Cerebellar cortex (tissue), 1 donor: ENCODE measurements around the gene RIMKLB.
"Not testable (repeated sequence)": the region's sequence is repeated elsewhere in the genome, so short reads cannot be mapped to it uniquely, and the experiment has no call there.

ENCODE experiments used
- DNase-seq: peaks from one replicate; pipeline ENCODE4 v3.0.0-alpha.2; 2015; ENCODE audit warnings: low spot score

RIMKLB gene

DNA sequence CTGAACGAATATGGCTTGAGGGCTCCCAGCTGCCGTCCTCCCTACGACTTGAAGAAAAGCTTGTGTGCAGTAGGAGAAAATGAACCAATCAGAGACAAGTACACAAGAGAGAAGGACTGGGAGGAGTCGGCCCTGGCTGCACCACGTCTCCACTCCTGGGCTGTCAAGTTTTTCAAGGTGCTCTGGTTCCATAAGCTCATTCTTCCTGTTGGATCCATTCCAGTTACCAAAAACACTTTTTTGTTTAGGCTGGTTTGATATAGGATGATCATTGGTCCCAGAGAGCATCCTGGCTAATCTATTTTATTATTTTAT, 121.8 kb downstream of the RIMKLB start:
- no peak for DNase-seq

DNA sequence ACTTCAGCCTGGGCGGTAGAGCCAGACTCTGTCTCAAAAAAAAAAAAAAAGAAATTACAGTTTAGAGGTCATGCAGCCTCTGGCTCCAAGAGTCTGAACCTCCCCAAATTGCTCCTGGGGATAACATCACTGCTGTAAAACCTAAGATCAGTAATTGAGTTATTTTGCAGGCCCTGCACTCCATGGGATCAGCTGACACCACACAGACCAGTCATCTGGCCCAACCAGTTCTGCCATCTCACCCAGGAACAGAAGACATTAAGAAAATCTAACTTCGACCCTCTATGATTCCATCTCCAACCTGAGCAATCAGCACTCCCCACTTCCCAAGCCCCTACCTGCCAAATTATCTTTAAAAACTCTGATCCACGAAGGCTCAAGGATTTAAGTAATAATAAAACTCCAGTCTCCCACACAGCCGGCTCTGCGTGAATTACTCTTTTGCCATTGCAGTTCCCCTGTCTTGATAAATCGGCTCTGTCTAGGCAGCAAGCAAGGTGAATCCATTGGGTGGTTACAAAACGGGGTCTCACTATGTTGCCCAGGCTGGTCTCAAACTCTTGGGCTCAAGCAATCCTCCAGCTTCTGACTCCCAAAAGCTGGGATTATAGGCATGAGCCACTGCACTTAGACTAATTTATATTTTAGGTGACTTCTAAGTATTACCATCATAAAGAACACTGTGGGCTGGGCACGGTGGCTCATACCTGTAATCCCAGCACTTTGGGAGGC, 123.1 kb downstream of the RIMKLB start:
- DNase-seq: not testable (repeated sequence)

DNA sequence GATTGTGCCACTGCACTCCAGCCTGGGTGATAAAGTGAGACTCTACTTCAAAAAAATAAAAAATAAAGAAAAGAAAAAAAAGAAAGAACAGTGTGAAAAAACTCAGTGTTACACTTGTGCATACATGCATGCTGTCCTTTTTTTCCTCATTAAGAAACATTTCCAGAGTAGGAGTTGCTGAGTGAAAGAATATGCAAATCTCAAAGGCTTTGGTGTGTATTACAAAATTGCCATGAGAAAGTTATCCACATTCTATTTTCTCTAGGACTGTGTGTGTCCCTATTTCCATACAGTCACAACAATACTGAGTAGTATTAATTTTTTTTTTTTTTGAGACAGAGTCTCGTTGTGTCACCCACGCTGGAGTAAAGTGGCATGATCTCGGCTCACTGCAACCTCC, 123.8 kb downstream of the RIMKLB start:
- no peak for DNase-seq

DNA sequence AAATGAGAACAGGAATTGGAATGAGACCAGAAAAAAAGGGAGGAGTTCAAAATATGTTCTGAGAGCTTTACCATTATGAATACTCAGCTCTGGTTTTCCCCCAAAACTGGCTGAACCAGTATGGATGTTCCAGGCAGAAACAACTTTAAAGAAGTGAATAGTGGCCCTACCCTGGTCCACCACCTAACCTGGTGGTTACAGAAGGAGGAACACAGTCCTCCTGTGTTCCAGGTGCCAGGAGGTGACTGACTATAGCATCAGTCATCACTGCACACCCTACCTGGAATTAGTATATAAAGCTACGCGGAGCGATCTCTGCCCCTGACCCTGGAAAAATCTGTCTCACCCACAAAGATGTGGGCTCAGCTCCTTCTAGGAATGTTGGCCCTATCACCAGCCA, 124.5 kb downstream of the RIMKLB start, which contains the start of gene A2ML1:
Gene A2ML1, plus strand, starts transcription at position 324 of the 400 bp plus-strand sequence. Its CDS starts 31 bp downstream, at position 355.
- no peak for DNase-seq

DNA sequence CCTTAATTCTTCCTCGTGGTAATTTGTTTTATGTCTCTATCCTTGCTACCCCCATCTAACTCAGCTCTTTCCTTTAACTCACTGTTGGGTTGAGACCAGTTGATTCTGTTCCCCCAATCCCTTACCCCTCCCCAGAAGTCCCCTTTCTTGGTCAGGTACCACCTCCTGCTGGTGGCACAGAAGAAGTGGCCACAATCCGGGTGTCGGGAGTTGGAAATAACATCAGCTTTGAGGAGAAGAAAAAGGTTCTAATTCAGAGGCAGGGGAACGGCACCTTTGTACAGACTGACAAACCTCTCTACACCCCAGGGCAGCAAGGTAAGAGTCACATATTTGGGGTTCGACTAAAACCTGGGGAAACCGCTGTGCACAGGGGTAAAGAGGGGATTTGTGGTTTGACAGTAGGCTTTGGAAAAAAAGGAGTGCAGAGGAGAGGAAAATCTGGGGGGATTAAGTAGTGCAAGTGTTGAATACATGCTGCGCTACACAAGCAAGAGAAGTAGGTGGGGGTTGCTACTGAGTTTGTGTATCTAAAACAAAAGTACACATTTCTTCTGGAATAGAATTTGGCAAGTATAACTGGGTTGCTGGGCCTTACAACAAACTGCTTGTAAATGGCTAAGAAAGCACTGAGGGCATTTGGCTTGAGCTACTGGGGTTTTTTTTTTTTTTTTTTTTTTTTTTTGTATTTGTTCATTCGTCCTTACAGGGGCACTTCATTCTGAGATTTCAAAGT, 125.9 kb downstream of the RIMKLB start:
- peak; percentile 39 for DNase-seq

DNA sequence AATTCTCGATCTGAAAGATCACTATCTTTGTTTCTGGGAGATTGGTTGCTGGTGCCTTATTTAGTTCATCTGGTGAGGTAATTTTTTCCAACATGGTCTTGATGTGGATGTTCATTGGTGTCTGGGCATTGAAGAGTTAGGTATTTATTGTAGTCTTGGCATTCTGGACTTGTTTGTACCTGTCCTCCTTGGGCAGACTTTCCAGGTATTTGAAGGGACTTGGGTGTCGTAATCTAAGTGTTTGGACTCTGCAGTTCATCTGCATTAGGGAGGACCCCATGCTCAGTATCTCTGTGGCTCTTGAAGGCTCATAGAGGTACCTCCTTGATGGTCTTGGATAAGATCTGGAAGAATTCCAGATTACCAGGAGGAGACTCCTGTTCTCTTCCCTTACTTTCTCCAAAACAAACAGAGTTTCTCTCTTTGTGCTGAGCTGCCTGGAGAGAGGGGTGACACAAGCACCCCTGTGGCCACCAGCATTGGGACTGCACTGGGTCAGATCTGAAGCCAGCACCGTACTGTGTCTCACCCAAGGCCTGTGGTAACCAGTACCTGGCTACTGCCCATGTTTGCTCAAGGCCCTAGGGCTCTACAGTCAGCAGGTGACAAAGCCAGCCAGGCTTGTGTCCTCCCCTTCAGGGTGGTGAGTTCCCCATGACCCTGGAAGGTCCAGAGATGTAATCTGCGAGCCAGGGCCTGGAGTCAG, 129.9 kb downstream of the RIMKLB start:
- no peak for DNase-seq

DNA sequence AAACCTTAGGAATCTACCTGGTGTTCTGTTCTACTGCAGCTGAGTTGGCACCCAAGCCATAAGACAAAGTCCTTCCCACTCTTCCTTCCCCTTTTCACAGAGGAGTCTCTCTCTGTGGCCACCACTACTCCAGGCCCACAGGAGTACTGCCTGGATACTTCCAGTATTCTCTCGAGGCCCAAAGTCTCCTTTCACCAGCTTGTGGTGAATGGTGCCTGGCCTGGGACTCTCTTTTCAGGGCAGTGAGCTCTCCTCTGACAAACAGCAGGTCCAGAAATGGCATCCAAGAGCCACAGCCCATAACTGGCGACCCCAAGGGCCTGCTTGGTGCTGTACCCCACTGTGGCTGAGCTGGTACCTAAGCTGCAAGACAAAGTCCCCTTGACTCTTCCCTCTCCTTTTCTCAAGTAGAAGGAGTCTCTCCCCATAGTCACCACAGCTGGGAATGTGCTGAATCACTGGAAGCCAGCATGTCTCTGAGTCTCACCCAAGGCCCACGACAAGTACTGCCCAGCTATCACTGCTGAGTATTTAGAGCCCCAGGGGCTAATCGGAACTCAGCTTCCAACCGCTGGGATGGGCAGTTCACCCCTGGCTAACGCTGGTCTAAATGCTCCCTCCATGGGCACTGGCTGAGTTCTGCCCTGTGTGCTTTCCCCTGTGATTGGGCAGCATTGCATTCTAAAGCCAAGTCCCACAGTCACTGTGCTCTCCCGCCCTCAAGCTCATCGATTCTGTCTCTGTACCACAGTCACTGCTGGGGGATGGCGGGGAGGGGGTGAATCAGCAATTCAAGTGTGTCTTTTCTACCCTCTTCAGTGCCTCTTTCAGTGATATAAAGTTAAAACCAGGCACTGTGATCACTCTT, 130.7 kb downstream of the RIMKLB start:
- no peak for DNase-seq

DNA sequence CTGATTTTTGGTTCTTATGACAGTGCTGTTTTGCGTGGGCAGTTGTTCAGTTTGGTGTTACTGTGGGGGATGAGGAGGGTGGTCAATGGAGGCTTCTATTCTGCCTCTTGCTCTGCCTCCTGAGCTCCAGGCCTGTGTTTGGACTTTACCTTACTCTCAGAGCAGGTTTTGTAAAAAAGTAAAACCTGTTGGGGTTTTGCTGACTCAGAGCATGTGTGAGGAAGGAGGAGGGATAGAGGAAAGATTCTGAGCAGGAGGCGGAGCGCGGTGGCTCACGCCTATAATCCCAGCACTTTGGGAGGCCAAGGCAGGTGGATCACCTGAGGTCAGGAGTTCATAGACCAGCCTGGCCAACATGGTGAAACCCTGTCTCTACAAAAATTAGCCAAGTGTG, 131.3 kb downstream of the RIMKLB start:
- no peak for DNase-seq

DNA sequence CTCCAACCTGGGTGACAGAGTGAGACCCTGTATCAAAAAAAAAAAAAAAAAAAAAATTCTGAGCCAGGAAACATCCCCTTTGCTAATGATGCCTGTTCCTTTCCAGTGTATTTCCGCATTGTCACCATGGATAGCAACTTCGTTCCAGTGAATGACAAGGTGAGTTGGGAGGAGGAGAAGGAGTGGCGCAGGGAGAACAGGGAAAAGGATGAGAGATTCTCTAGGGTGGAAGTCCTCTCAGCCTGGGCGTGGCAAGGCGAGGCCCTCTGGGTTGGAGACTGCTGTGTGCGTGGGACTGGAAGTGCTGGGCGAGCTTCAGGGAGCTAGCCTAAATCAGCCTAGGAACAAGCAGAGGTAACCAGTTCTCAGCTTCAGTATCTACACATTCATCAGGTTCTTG, 131.8 kb downstream of the RIMKLB start:
- no peak for DNase-seq

DNA sequence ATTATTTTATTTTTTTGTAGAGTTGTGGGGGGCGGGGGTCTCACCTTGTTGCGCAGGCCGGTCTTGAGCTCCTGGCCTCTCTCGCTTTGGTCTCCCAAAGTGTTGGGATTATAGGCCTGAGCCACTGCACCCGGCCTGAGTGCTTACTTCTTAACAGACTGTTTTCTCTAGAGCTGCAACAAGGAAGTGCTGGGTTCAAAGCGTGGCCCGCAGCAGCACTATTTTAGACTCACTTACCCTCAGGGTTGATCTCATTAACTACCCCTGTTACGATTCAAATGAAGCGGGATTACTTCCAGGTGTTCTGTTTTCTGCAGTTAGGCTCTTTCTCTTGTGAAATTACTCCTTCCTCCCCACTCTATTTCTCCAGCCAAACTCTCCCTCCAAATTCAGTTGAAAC, 133.3 kb downstream of the RIMKLB start:
- no peak for DNase-seq

DNA sequence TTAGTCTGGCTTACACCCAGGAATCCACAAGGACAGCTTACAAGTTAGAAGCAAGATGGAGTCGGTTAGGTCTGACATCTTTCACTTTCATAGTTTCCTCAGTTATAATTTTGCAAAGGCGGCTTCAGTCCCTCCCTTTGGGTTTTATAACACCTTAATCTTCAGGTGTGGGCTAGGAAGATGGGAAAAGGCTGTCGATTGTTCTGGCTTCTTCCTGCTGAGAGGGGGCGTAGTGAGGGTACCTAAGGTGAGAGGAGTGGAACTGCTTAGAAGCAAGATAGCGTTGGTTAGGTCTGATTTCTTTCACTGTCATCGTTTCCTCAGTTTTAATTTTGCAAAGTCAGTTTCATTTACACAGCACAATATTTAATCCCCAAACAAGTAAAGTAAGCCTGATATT, 134.7 kb downstream of the RIMKLB start:
- DNase-seq: no peak
